H9 (cell line): ENCODE measurements around the gene SASH3. TPM values are rescaled to one million over a fixed set of nuclear protein-coding genes. Genes with fewer than 3 reads are reported as not detected.

Experiments used
- DNase-seq: peaks from one replicate; pipeline ENCODE4 v3.0.0-alpha.2; 2017
- H2AFZ ChIP-seq: one replicate; pipeline ENCODE4 v1.6.1; 2013; ENCODE audit warnings: mild to moderate bottlenecking, low read length, control low read depth, moderate library complexity
- H2AK5ac ChIP-seq: 2 replicates; pipeline ENCODE4 v1.6.1; 2013; ENCODE audit warnings: low read length, control low read depth, mixed read lengths; ENCODE audit not compliant: insufficient read length
- H2BK120ac ChIP-seq: one replicate; pipeline ENCODE4 v1.6.1; 2013; ENCODE audit warnings: low read depth, mild to moderate bottlenecking, low read length, control low read depth, inconsistent platforms; ENCODE audit not compliant: poor library complexity, severe bottlenecking
- H2BK12ac ChIP-seq: 2 replicates; pipeline ENCODE4 v1.6.1; 2013; ENCODE audit warnings: low read length, control low read depth, mixed read lengths, low read depth; ENCODE audit not compliant: insufficient read length
- H2BK15ac ChIP-seq: 2 replicates; pipeline ENCODE4 v1.6.1; 2013; ENCODE audit warnings: low read depth, low read length, control low read depth
- H2BK20ac ChIP-seq: one replicate; pipeline ENCODE4 v1.6.1; 2013; ENCODE audit warnings: low read depth, mild to moderate bottlenecking, low read length, control low read depth, inconsistent platforms; ENCODE audit not compliant: poor library complexity, severe bottlenecking
- H2BK5ac ChIP-seq: 2 replicates; pipeline ENCODE4 v1.6.1; 2013; ENCODE audit warnings: low read length, control low read depth, mixed read lengths; ENCODE audit not compliant: insufficient read length
- H3K14ac ChIP-seq: 2 replicates; pipeline ENCODE4 v1.6.1; 2013; ENCODE audit warnings: low read length, control low read depth; ENCODE audit not compliant: insufficient read depth
- H3K18ac ChIP-seq: 2 replicates; pipeline ENCODE4 v1.6.1; 2013; ENCODE audit warnings: low read depth, mild to moderate bottlenecking, mixed read lengths, low read length, control low read depth; ENCODE audit not compliant: insufficient read length
- H3K23ac ChIP-seq: 2 replicates; pipeline ENCODE4 v1.6.1; 2013; ENCODE audit warnings: low read length, control low read depth, mixed read lengths, low read depth; ENCODE audit not compliant: insufficient read length
- H3K23me2 ChIP-seq: 2 replicates; pipeline ENCODE4 v1.6.1; 2013; ENCODE audit warnings: low read depth, mild to moderate bottlenecking, mixed read lengths, low read length, control low read depth; ENCODE audit not compliant: insufficient read length, poor library complexity, severe bottlenecking
- H3K27ac ChIP-seq: 2 replicates; pipeline ENCODE4 v1.5.1; 2013; ENCODE audit warnings: low read length, control low read depth, mixed read lengths, low read depth; ENCODE audit not compliant: insufficient read length
- H3K27me3 ChIP-seq: 2 replicates; pipeline ENCODE4 v1.6.1; 2013; ENCODE audit warnings: low read length, control low read depth, inconsistent platforms; ENCODE audit not compliant: insufficient read depth
- H3K4ac ChIP-seq: 2 replicates; pipeline ENCODE4 v1.6.1; 2013; ENCODE audit warnings: low read depth, mild to moderate bottlenecking, control low read depth, inconsistent platforms, low read length, moderate library complexity
- H3K4me1 ChIP-seq: 2 replicates; pipeline ENCODE4 v1.6.1; 2013; ENCODE audit warnings: low read length, control low read depth, inconsistent platforms; ENCODE audit not compliant: insufficient read depth
- H3K4me2 ChIP-seq: 2 replicates; pipeline ENCODE4 v1.6.1; 2013; ENCODE audit warnings: low read length, control low read depth, mixed read lengths; ENCODE audit not compliant: insufficient read length, insufficient read depth
- H3K56ac ChIP-seq: 2 replicates; pipeline ENCODE4 v1.6.1; 2013; ENCODE audit warnings: low read depth, mild to moderate bottlenecking, mixed read lengths, low read length, control low read depth; ENCODE audit not compliant: insufficient read length
- H3K79me1 ChIP-seq: 2 replicates; pipeline ENCODE4 v1.6.1; 2013; ENCODE audit warnings: low read depth, mild to moderate bottlenecking, moderate library complexity, low read length, control low read depth, inconsistent platforms; ENCODE audit not compliant: insufficient read depth, poor library complexity, severe bottlenecking
- H3K79me2 ChIP-seq: 2 replicates; pipeline ENCODE4 v1.6.1; 2013; ENCODE audit warnings: low read length, control low read depth, inconsistent platforms; ENCODE audit not compliant: insufficient read depth
- H3K9ac ChIP-seq: 2 replicates; pipeline ENCODE4 v1.6.1; 2013; ENCODE audit warnings: low read length, control low read depth, mixed read lengths; ENCODE audit not compliant: insufficient read length; ENCODE audit errors: extremely low read depth
- H3K9me3 ChIP-seq: one replicate; pipeline ENCODE4 v1.6.1; 2013; ENCODE audit warnings: low read depth, low read length, inconsistent platforms; ENCODE audit not compliant: control insufficient read depth
- H3T11ph ChIP-seq: one replicate; pipeline ENCODE4 v1.6.1; 2013; ENCODE audit warnings: mild to moderate bottlenecking, low read length, control low read depth, inconsistent platforms
- H4K20me1 ChIP-seq: one replicate; pipeline ENCODE4 v1.6.1; 2013; ENCODE audit not compliant: control insufficient read depth, insufficient read length, insufficient read depth
- H4K5ac ChIP-seq: 2 replicates; pipeline ENCODE4 v1.6.1; 2013; ENCODE audit warnings: low read depth, mild to moderate bottlenecking, mixed read lengths, low read length, control low read depth; ENCODE audit not compliant: insufficient read length
- H4K8ac ChIP-seq: replicated peaks from 2 replicates; pipeline ENCODE4 v1.6.1; 2013; ENCODE audit warnings: low read length, control low read depth, mixed read lengths, low read depth; ENCODE audit not compliant: insufficient read length
- H4K91ac ChIP-seq: 2 replicates; pipeline ENCODE4 v1.6.1; 2013; ENCODE audit warnings: low read depth, mild to moderate bottlenecking, moderate library complexity, mixed read lengths, low read length, control low read depth; ENCODE audit not compliant: insufficient read length
- H3K27ac Mint-ChIP-seq, 3 experiments: 2 replicates in 2 of 3; 3 replicates in 1 of 3; pipeline ENCODE4 v1.8.0; 2020 to 2021; ENCODE audit warnings: mixed read lengths in 3 of 3, mild to moderate bottlenecking in 1 of 3, moderate library complexity in 1 of 3
- H3K27me3 Mint-ChIP-seq: 2 replicates; pipeline ENCODE4 v1.8.0; 2021; ENCODE audit warnings: low read depth, mild to moderate bottlenecking, moderate library complexity, mixed read lengths
- H3K36me3 Mint-ChIP-seq, 3 experiments: 2 replicates in 2 of 3; 3 replicates in 1 of 3; pipeline ENCODE4 v1.8.0; 2020 to 2021; ENCODE audit warnings: low read depth in 3 of 3, mixed read lengths in 3 of 3; ENCODE audit not compliant: insufficient read depth in 1 of 3
- H3K4me1 Mint-ChIP-seq, 2 experiments: 2 replicates each; pipeline ENCODE4 v1.8.0; 2020; ENCODE audit warnings: mixed read lengths in 2 of 2
- H3K4me3 Mint-ChIP-seq, 2 experiments: 2 replicates in 1 of 2; 3 replicates in 1 of 2; pipeline ENCODE4 v1.8.0; 2020 to 2021; ENCODE audit warnings: mild to moderate bottlenecking in 2 of 2, mixed read lengths in 2 of 2, moderate library complexity in 1 of 2
- H3K9me3 Mint-ChIP-seq, 2 experiments: 2 replicates in 1 of 2; 3 replicates in 1 of 2; pipeline ENCODE4 v1.8.0; 2020; ENCODE audit warnings: mild to moderate bottlenecking in 2 of 2, mixed read lengths in 2 of 2, moderate library complexity in 1 of 2
- CTCF ChIP-seq: fragments of 200-600 bp; sonication (generic); conservative IDR thresholded peaks from 3 replicates; pipeline ENCODE4 v1.8.0; 2021; ENCODE audit warnings: antibody characterized with exemption, mild to moderate bottlenecking
- WGBS: extraction: QIAGEN DNeasy Blood & Tissue Kit; methylation state at CpG from one replicate; pipeline ENCODE4 v1.1.7; 2013; ENCODE audit warnings: missing lambda C conversion rate, low lambda C conversion rate, mixed read lengths; ENCODE audit not compliant: insufficient read length; ENCODE audit errors: extremely low coverage; 5-methylcytosine and 5-hydroxymethylcytosine counted together
- total RNA-seq: library from RNA; stranded (reverse); gene quantifications from 2 replicates; pipeline ENCODE4 v1.2.1, GENCODE V29; 2021

Gene SASH3
- total RNA-seq, 1 experiment from 2014 or later, result not detected

GRCh38 chrX:129842510-129843208 lies 62.9 kb downstream of the SASH3 start:
- peaks cover 3% of the 10 kb centered on the region for H3K23me2 ChIP-seq
- H2AFZ ChIP-seq, result no peak overlapping the region
- no peak for TF ChIP-seq CTCF
- peaks cover 10% of the 10 kb centered on the region for H3K9me3 ChIP-seq
- WGBS, result no CpG with 5 or more reads among the region's 17 CpGs
- Mint-ChIP-seq H3K4me3 (peak overlapping the region; percentile 88 to 94), H3K27ac (peak overlapping the region in 2 of 3 experiments; percentile 18 to 82; a peak in 4 of 7 replicates), H3K9me3 (peaks cover 0 to 69% of the 10 kb centered on the region in 2 experiments; a peak in 2 of 5 replicates), H3K27me3 (peaks cover 3% of the 10 kb centered on the region), H3K4me1 (peaks cover 10 to 15% of the 10 kb centered on the region in 2 experiments), H3K36me3 (peaks cover 12 to 27% (median 12%) of the 10 kb centered on the region in 3 experiments; a peak in 6 of 7 replicates)
- no peak overlapping the region for H3K56ac ChIP-seq
- peak overlapping the region; percentile 65 for H3K4me2 ChIP-seq
- H2BK5ac ChIP-seq, result no peak overlapping the region
- H3K4me1 ChIP-seq, result no peaks in the 10 kb centered on the region
- H3K23ac ChIP-seq, result no peak overlapping the region
- no peaks in the 10 kb centered on the region for H4K20me1 ChIP-seq
- no peaks in the 10 kb centered on the region for H3K79me1 ChIP-seq
- no peak overlapping the region for H3K27ac ChIP-seq
- no peak overlapping the region for H4K8ac ChIP-seq
- no peak overlapping the region for H2BK20ac ChIP-seq
- H3T11ph ChIP-seq, result no peak overlapping the region
- H2BK12ac ChIP-seq, result no peak overlapping the region
- H2BK120ac ChIP-seq, result no peak overlapping the region
- H3K79me2 ChIP-seq, result no peaks in the 10 kb centered on the region
- no peak overlapping the region for H2BK15ac ChIP-seq
- H4K5ac ChIP-seq, result no peak overlapping the region
- H3K27me3 ChIP-seq, result no peaks in the 10 kb centered on the region
- H3K9ac ChIP-seq, result peak overlapping the region; percentile 39
- H2AK5ac ChIP-seq, result no peak overlapping the region
- H3K14ac ChIP-seq, result no peak overlapping the region
- H3K18ac ChIP-seq, result no peak overlapping the region
- no peak for DNase-seq
- H4K91ac ChIP-seq, result no peak overlapping the region
- H3K4ac ChIP-seq, result no peak overlapping the region
